Spleen (tissue), 11 donors: ENCODE measurements around the gene IP6K3. TPM values are rescaled to one million over a fixed set of nuclear protein-coding genes. Genes with fewer than 3 reads are reported as not detected.
A peak's percentile ranks its signal among the peaks of the same experiment; 100 is the strongest.

Experiments used
- DNase-seq: peaks from one replicate; pipeline ENCODE4 v3.0.0-alpha.2; 2020
- H3K27ac ChIP-seq, 8 donors: fragments of 200-600 bp; sonication (generic) in 7 of 8; 1 replicate in 4 of 8; 2 replicates in 4 of 8; pipeline versions ENCODE4 v1.5.0 to v1.8.0; 2016 to 2021; ENCODE audit warnings: inconsistent platforms in 4 of 8, mild to moderate bottlenecking in 4 of 8, moderate library complexity in 1 of 8
- H3K27me3 ChIP-seq, 7 donors: fragments of 200-600 bp; sonication (generic) in 6 of 7; replicated peaks in 1 of 7; 1 replicate in 4 of 7; 2 replicates in 3 of 7; pipeline versions ENCODE4 v1.5.0 to v1.8.0; 2016 to 2021; ENCODE audit warnings: inconsistent platforms in 3 of 7, mild to moderate bottlenecking in 1 of 7
- H3K36me3 ChIP-seq, 6 donors: fragments of 200-600 bp; sonication (generic) in 5 of 6; 1 replicate in 4 of 6; 2 replicates in 2 of 6; pipeline versions ENCODE4 v1.5.0 to v1.8.0; 2016 to 2021; ENCODE audit warnings: inconsistent platforms in 2 of 6
- H3K4me1 ChIP-seq, 6 donors: fragments of 200-600 bp; sonication (generic) in 5 of 6; 1 replicate in 3 of 6; 2 replicates in 3 of 6; pipeline versions ENCODE4 v1.5.0 to v1.8.0; 2016 to 2021; ENCODE audit warnings: inconsistent platforms in 3 of 6
- H3K4me3 ChIP-seq, 8 donors: fragments of 200-600 bp; sonication (generic) in 7 of 8; 1 replicate in 4 of 8; 2 replicates in 4 of 8; pipeline versions ENCODE4 v1.5.0 to v1.8.0; 2016 to 2021; ENCODE audit warnings: inconsistent platforms in 4 of 8, mild to moderate bottlenecking in 4 of 8, moderate library complexity in 2 of 8
- H3K9me3 ChIP-seq, 8 donors: fragments of 200-600 bp; sonication (generic) in 7 of 8; 1 replicate in 4 of 8; 2 replicates in 4 of 8; pipeline versions ENCODE4 v1.5.0 to v1.8.0; 2016 to 2021; ENCODE audit warnings: inconsistent platforms in 4 of 8
- POLR2A ChIP-seq, 3 donors: fragments of 450-650 bp; IDR thresholded peaks; one replicate each; pipeline ENCODE4 v1.5.1; 2017; ENCODE audit warnings: antibody characterized with exemption in 3 of 3, mild to moderate bottlenecking in 1 of 3
- POLR2AphosphoS5 ChIP-seq, 3 donors: sonication (generic); formaldehyde crosslinking; IDR thresholded peaks; one replicate each; pipeline ENCODE4 v1.5.1; 2017; ENCODE audit warnings: antibody characterized with exemption in 3 of 3
- WGBS, 5 donors: extraction: QIAGEN DNeasy Blood & Tissue Kit in 3 of 5; methylation state at CpG; one replicate each; pipeline versions ENCODE4 v1.1.5 to v1.1.7; 2013 to 2018; 5-methylcytosine and 5-hydroxymethylcytosine counted together
- intact Hi-C: fragments of 100-400 bp; cut with DNase I; formaldehyde crosslinking; loops from one replicate; pipeline ENCODE4 v1.15.0; 2023; ENCODE audit warnings: low total_unique reads
- polyA plus RNA-seq, 3 donors: library from polyadenylated mRNA; stranded (reverse); fragments of 200-250 nt; gene quantifications; one replicate each; pipeline ENCODE4 v1.2.1, GENCODE V29; 2013
- total RNA-seq, 7 donors: library from RNA; depleted of rRNA in 3 of 7; stranded (reverse); fragments of >200 nt in 3 of 7; fragmentation: NEBNext Ultra II Directional in 4 of 7; extraction: Animal tissue kit (Norgen Biotek cat#: 25700) in 4 of 7; gene quantifications; one replicate each; pipeline versions ENCODE4 v1.1.0 to v1.2.1, GENCODE V29; 2016 to 2021
- TF ChIP-seq, protein P1 (sequence below), 11 experiments: fragments of 200-600 bp in 7 of 11; fragments of 450-650 bp in 4 of 11; sonication (generic) in 4 of 11; IDR thresholded peaks in 8 of 11; conservative IDR thresholded peaks in 3 of 11; 1 replicate in 7 of 11; 2 replicates in 4 of 11; pipeline versions ENCODE4 v1.4.0 to v1.8.0; 2016 to 2021; ENCODE audit warnings: antibody characterized with exemption in 11 of 11, inconsistent platforms in 4 of 11, mild to moderate bottlenecking in 1 of 11
- donor health status: healthy with polysubstance abuse.
- donor health status: DM: no; HTN: no; CAD: no; lungs with moderate emphysema.
- donor health status: DM: no; HTN: no; CAD: no.
- donor health status: Bipolar disorder and iron deficiency.
- donor health status: healthy.
- donor health status: DM: no; HTN: no; CAD: no.
- donor health status: DM: yes; HTN: yes; CAD: no.

The IP6K3 gene
- total and polyA plus RNA-seq, 10 donors = 0.30 to 5.8 (median 2.2) TPM

DNA sequence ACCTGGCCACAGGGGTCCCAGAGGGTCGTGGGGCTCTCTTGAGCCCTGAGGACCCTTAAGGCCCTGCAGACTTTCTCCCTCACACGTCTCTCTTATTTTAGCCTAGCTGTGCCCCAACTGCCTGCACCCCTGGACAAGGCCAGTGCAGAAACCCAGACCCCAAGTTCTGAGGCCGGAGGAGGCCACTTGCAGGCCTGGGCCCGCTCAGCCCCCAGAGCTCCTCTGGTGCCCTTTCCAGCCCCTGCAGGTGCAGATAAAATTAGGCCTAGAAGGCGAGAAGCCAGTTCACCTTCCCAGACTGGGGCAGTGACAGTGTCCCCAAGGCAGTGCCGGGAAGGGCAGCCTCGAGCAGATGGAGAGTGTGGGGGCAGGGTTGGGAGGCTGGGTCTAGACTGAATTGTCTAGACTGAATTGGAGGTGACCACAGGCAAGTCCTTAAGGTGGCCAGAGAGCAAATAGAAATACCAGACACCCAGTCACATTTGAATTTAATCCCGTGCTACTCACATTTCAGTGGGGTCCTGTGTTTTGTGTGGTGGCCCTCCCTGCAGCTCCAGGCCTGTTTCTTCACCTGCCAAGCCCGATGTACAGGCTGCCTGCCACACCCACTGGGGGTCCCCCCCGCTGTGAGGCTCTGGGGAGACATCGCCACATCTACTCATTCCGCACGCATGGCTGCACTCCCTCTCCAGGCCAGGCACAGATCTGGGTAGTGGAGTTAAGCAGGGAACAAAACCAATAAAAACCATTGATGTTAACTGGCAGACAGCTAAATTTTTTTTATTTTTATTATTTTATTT, 8.6 kb upstream of the IP6K3 start:
- H3K9me3 ChIP-seq = no peaks in the 10 kb centered on the region
- H3K4me1 ChIP-seq = peaks cover 0 to 5% (median 1%) of the 10 kb centered on the region in 6 donors
- H3K4me3 ChIP-seq = no peak overlapping the region
- intact Hi-C loops = no loop called here
- H3K36me3 ChIP-seq = no peaks in the 10 kb centered on the region
- TF ChIP-seq POLR2A (IDR thresholded peaks at IDR 0.05) = no peak
- no peak for TF ChIP-seq POLR2AphosphoS5 (IDR thresholded peaks at IDR 0.05)
- DNase-seq = no peak
- 69 to 79% (median 78%) methylated on average over 13 of the region's 13 CpGs for WGBS, 5 donors
- H3K27ac ChIP-seq = no peak overlapping the region
- H3K27me3 ChIP-seq = no peaks in the 10 kb centered on the region

DNA sequence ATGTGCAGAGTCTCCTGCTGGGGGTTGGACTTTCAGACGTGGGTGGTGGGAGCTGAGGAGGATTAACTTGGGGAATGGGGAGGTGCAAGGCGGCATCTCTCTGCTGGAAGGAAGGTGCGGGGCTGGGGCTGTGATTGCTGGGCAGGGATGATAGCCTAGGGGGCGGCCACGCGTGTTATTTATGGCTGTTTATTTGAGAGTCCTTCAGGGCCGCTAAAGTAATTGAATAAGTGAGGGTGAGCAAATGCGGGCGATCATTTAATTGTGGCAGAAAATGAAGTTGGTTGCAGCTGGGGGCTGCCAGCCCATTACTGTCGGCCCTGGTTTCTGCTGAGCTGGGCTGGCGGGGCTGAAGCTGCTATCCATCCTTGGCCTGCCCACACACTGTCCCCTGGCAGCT, 7.5 kb upstream of the IP6K3 start:
- Histone ChIP-seq H3K27ac (no peak overlapping the region), H3K4me1 (peaks cover 0 to 5% (median 0%) of the 10 kb centered on the region in 6 donors), H3K27me3 (no peaks in the 10 kb centered on the region), H3K36me3 (no peaks in the 10 kb centered on the region), H3K9me3 (no peaks in the 10 kb centered on the region), H3K4me3 (no peak overlapping the region)
- intact Hi-C loops = no loop called here
- DNase-seq = no peak
- WGBS, 5 donors = 85 to 94% (median 88%) methylated on average over 11 of the region's 11 CpGs
- TF ChIP-seq POLR2A (IDR thresholded peaks at IDR 0.05) (no peak), POLR2AphosphoS5 (IDR thresholded peaks at IDR 0.05) (no peak)
- TF ChIP-seq, protein P1, sequence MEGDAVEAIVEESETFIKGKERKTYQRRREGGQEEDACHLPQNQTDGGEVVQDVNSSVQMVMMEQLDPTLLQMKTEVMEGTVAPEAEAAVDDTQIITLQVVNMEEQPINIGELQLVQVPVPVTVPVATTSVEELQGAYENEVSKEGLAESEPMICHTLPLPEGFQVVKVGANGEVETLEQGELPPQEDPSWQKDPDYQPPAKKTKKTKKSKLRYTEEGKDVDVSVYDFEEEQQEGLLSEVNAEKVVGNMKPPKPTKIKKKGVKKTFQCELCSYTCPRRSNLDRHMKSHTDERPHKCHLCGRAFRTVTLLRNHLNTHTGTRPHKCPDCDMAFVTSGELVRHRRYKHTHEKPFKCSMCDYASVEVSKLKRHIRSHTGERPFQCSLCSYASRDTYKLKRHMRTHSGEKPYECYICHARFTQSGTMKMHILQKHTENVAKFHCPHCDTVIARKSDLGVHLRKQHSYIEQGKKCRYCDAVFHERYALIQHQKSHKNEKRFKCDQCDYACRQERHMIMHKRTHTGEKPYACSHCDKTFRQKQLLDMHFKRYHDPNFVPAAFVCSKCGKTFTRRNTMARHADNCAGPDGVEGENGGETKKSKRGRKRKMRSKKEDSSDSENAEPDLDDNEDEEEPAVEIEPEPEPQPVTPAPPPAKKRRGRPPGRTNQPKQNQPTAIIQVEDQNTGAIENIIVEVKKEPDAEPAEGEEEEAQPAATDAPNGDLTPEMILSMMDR (IDR thresholded peaks at IDR 0.05 in 8 of 11, conservative IDR thresholded peaks at IDR 0.05 in 3 of 11) = no peak

DNA sequence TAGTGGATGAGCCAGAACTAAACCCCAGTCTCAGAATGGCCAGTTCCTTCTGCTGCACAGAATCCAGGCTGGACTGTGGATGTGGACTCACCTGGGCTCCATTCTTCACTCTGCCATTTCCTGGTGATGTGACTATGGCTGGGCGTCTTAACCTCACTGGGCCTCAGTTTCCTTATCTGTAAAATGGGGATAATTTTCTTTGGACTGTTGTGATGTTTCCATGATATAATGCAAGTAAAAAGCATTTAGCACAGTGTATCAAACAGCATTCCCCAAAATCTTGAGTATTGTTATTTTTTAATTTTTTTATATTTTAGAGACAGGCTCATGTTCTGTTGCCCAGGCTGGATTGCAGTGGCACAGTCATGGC, 5.9 kb upstream of the IP6K3 start:
- H3K4me3 ChIP-seq = no peak overlapping the region
- H3K4me1 ChIP-seq = peaks cover 0 to 5% (median under 1%) of the 10 kb centered on the region in 6 donors
- no peaks in the 10 kb centered on the region for H3K9me3 ChIP-seq
- peaks cover 0 to 6% (median 0%) of the 10 kb centered on the region in 7 donors for H3K27me3 ChIP-seq
- no peaks in the 10 kb centered on the region for H3K36me3 ChIP-seq
- H3K27ac ChIP-seq = no peak overlapping the region
- TF ChIP-seq POLR2A (IDR thresholded peaks at IDR 0.05) (no peak), POLR2AphosphoS5 (IDR thresholded peaks at IDR 0.05) (no peak)
- TF ChIP-seq, protein P1 (IDR thresholded peaks at IDR 0.05 in 8 of 11, conservative IDR thresholded peaks at IDR 0.05 in 3 of 11) = no peak
- intact Hi-C loops = no loop called here
- WGBS, 5 donors = 85 to 96% (median 95%) methylated on average over 1 of the region's 1 CpG
- no peak for DNase-seq

DNA sequence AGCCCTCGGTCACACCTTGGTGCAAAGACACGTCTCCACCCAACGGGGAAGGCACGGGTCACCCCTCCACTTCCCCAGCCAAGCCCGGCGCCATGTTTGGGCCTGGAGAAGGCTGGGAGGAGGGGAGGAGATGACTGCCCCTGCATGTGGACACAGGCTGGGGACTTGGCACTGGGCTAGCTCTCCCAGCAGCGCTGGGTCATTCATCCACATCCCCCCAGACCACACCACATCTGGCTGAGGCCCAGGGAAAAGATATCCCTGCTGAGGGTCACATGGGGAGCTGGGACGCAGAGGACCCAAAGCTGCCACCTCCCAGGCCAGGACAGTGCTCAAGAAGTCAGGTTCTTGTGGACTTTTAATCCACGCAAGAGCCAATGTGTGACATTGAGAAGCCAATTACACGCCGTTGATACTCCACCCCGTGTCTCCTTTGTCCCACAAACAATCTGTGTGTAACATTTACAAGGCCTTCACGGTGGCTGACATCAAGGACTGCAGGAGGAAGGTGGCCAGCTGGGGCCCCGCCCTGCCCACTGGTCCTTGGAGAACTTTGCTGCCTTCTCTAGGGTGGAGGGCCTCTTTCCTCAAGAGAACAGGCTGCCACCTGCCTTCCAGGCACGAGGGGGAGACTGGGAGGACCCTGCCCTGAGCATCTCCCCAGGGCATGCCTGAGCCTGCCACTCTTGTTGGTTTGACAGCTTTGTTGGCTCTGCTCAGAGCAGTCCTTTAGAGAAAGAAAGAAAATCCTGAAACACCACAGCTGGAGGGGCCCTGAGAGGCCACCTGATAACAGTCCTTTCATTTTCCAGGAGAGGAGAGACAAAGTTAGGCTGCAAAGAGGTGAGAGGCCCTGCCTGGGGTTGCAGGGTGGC, 5.3 kb upstream of the IP6K3 start:
- H3K36me3 ChIP-seq = no peaks in the 10 kb centered on the region
- H3K27me3 ChIP-seq = peaks cover 0 to 6% (median 0%) of the 10 kb centered on the region in 7 donors
- peak overlapping the region in 3 of 8 donors; percentile 6 to 58 (median 38) for H3K27ac ChIP-seq
- no peak for DNase-seq
- no peaks in the 10 kb centered on the region for H3K9me3 ChIP-seq
- 70 to 78% (median 75%) methylated on average over 10 to 15 of the region's 15 CpGs for WGBS, 5 donors
- no peak overlapping the region for H3K4me3 ChIP-seq
- no peak for TF ChIP-seq POLR2AphosphoS5 (IDR thresholded peaks at IDR 0.05)
- TF ChIP-seq, protein P1 (IDR thresholded peaks at IDR 0.05 in 8 of 11, conservative IDR thresholded peaks at IDR 0.05 in 3 of 11) = no peak
- no peak for TF ChIP-seq POLR2A (IDR thresholded peaks at IDR 0.05)
- intact Hi-C loops = no loop called here
- peaks cover 0 to 11% (median 2%) of the 10 kb centered on the region in 6 donors for H3K4me1 ChIP-seq
